Measurements from ENCODE around the gene LRIG2.

- no peak for TF ChIP-seq CTCF (IDR thresholded peaks at IDR 0.05)
- TF ChIP-seq POLR2A (IDR thresholded peaks at IDR 0.05) = no peak
Observed at GRCh38 chr1:113086541-113086940, 13.5 kb downstream of the LRIG2 start.

Measured in right lobe of liver (tissue), 4 donors.